HCT116 (cell line): ENCODE measurements around the gene PIK3C3. TPM values are rescaled to one million over a fixed set of nuclear protein-coding genes. Genes with fewer than 3 reads are reported as not detected.

Experiments used
- ATAC-seq: fragments of 200-7000 bp; cut with Tn5 transposase; 2 replicates; pipeline ENCODE4 v1.9.1; 2020; ENCODE audit warnings: mild to moderate bottlenecking, moderate library complexity
- BruUV-seq: library from RNA; stranded (reverse); fragments of 400-500 nt; replicated peaks from 2 replicates; lab custom pipeline; 2021; lab: Mats Ljungman, UMichigan
- CTCF ChIA-PET: fragments of 300-600 bp; sonication (Branson Sonifier 250); formaldehyde crosslinking; loops from one replicate; lab custom pipeline; 2021; ENCODE audit warnings: antibody characterized with exemption; lab: Charles Lee
- POLR2A ChIA-PET: fragments of 300-600, 350-600 bp; sonication (Branson Sonifier 250); formaldehyde crosslinking; loops from one replicate; lab custom pipeline; 2021; ENCODE audit warnings: antibody characterized with exemption; lab: Charles Lee
- RAD21 ChIA-PET, 2 experiments: fragments of 300-600 bp; sonication (Branson Sonifier 250); formaldehyde crosslinking; loops; one replicate each; lab custom pipeline; 2023; ENCODE audit warnings: low total read pairs in 2 of 2; ENCODE audit not compliant: uncharacterized antibody in 2 of 2, unreplicated experiment in 2 of 2, low non-redundant PET in 1 of 2; lab: Charles Lee
- DNase-seq: peaks from one replicate; pipeline ENCODE4 v3.0.0-alpha.2; 2010; ENCODE audit warnings: low read depth, low spot score
- H2AFZ ChIP-seq: fragments of 200-600 bp; shearing (Covaris generic), sonication (generic); 2 replicates; pipeline ENCODE4 v1.6.1; 2017; ENCODE audit warnings: low read depth, mixed run types, mixed read lengths, antibody characterized with exemption, low read length; ENCODE audit not compliant: poor library complexity, severe bottlenecking
- H3K27ac ChIP-seq: 2 replicates; pipeline ENCODE4 v1.5.1; 2012; ENCODE audit warnings: low read depth, low read length
- H3K27me3 ChIP-seq: fragments of 200-600 bp; sonication (generic); 2 replicates; pipeline ENCODE4 v1.6.1; 2016; ENCODE audit warnings: mixed run types, low read length, mixed read lengths; ENCODE audit not compliant: insufficient read depth
- H3K36me3 ChIP-seq, 2 experiments: fragments of 200-500 bp in 1 of 2; fragments of 200-600 bp in 1 of 2; sonication (Bioruptor generic) in 1 of 2; sonication (generic) in 1 of 2; 2 replicates each; pipeline versions ENCODE4 v1.5.1 to v1.6.1; 2014 to 2016; ENCODE audit warnings: low read length in 2 of 2, inconsistent platforms in 1 of 2, mixed read lengths in 1 of 2, mixed run types in 1 of 2; ENCODE audit not compliant: insufficient read depth in 2 of 2, control insufficient read depth in 1 of 2
- H3K4me1 ChIP-seq, 2 experiments: fragments of 200-600 bp in 1 of 2; sonication (generic) in 1 of 2; 2 replicates each; pipeline versions ENCODE4 v1.5.1 to v1.6.1; 2012 to 2017; ENCODE audit warnings: low read length in 2 of 2, inconsistent platforms in 1 of 2, mild to moderate bottlenecking in 1 of 2, mixed read lengths in 1 of 2, mixed run types in 1 of 2, moderate library complexity in 1 of 2; ENCODE audit not compliant: insufficient read depth in 2 of 2, control insufficient read depth in 1 of 2
- H3K4me2 ChIP-seq: fragments of 200-600 bp; sonication (generic); 2 replicates; pipeline ENCODE4 v1.6.1; 2017; ENCODE audit warnings: mixed run types, low read length, mixed read lengths
- H3K4me3 ChIP-seq, 2 experiments: fragments of 200-600 bp in 1 of 2; sonication (generic) in 1 of 2; replicated peaks in 1 of 2; 2 replicates each; pipeline ENCODE4 v1.5.1; 2011 to 2016; ENCODE audit warnings: low read length in 2 of 2, control low read depth in 1 of 2, low read depth in 1 of 2, mild to moderate bottlenecking in 1 of 2, mixed read lengths in 1 of 2, mixed run types in 1 of 2
- H3K79me2 ChIP-seq: fragments of 200-600 bp; sonication (generic); 2 replicates; pipeline ENCODE4 v1.6.1; 2017; ENCODE audit warnings: mild to moderate bottlenecking, mixed run types, low read length, moderate library complexity, mixed read lengths; ENCODE audit not compliant: insufficient read depth
- H3K9ac ChIP-seq: fragments of 200-600 bp; sonication (generic); 2 replicates; pipeline ENCODE4 v1.6.1; 2016; ENCODE audit warnings: low read length, mixed read lengths
- H3K9me2 ChIP-seq: fragments of 200-600 bp; sonication (generic), shearing (Covaris generic); 2 replicates; pipeline ENCODE4 v1.6.1; 2017; ENCODE audit warnings: mixed run types, mild to moderate bottlenecking, moderate library complexity; ENCODE audit not compliant: insufficient read depth
- H3K9me3 ChIP-seq, 2 experiments: fragments of 200-500 bp in 1 of 2; fragments of 200-600 bp in 1 of 2; sonication (Bioruptor generic) in 1 of 2; sonication (generic) in 1 of 2; 2 replicates each; pipeline ENCODE4 v1.6.1; 2014 to 2017; ENCODE audit warnings: low read length in 2 of 2, mixed read lengths in 2 of 2, inconsistent platforms in 1 of 2, low read depth in 1 of 2, mild to moderate bottlenecking in 1 of 2, mixed run types in 1 of 2, moderate library complexity in 1 of 2; ENCODE audit not compliant: control insufficient read depth in 1 of 2, insufficient read depth in 1 of 2
- H4K20me1 ChIP-seq: fragments of 200-600 bp; sonication (generic), shearing (Covaris generic); 2 replicates; pipeline ENCODE4 v1.6.1; 2017; ENCODE audit warnings: mixed run types, mild to moderate bottlenecking, moderate library complexity; ENCODE audit not compliant: insufficient read depth
- CBX3 ChIP-seq: IDR thresholded peaks from 2 replicates; pipeline ENCODE4 v1.6.1; 2012; ENCODE audit warnings: low read depth
- CEBPB ChIP-seq: IDR thresholded peaks from 2 replicates; pipeline ENCODE4 v1.6.1; 2012; ENCODE audit warnings: low read depth
- EGR1 ChIP-seq: IDR thresholded peaks from 2 replicates; pipeline ENCODE4 v1.6.1; 2012; ENCODE audit warnings: low read depth
- ELF1 ChIP-seq: IDR thresholded peaks from 2 replicates; pipeline ENCODE4 v1.6.1; 2012; ENCODE audit warnings: low read depth, borderline replicate concordance
- EZH2 ChIP-seq: fragments of 200-600 bp; sonication (generic); IDR thresholded peaks from 2 replicates; pipeline ENCODE4 v1.6.1; 2017; ENCODE audit warnings: antibody characterized with exemption, mixed run types
- FOSL1 ChIP-seq: IDR thresholded peaks from 2 replicates; pipeline ENCODE4 v1.6.1; 2012; ENCODE audit warnings: low read depth
- JUND ChIP-seq: IDR thresholded peaks from 2 replicates; pipeline ENCODE4 v1.6.1; 2012
- MAX ChIP-seq: IDR thresholded peaks from 2 replicates; pipeline ENCODE4 v1.6.1; 2012
- POLR2A ChIP-seq: IDR thresholded peaks from 2 replicates; pipeline ENCODE4 v1.7.0; 2011; ENCODE audit warnings: borderline replicate concordance; ENCODE audit not compliant: insufficient read depth, insufficient read length; ENCODE audit errors: extremely low read depth
- POLR2AphosphoS5 ChIP-seq: IDR thresholded peaks from 2 replicates; pipeline ENCODE4 v1.6.1; 2011; ENCODE audit warnings: mild to moderate bottlenecking, low read depth, low read length, moderate library complexity
- REST ChIP-seq: IDR thresholded peaks from 2 replicates; pipeline ENCODE4 v1.6.1; 2012; ENCODE audit warnings: low read depth
- SIN3A ChIP-seq: IDR thresholded peaks from 2 replicates; pipeline ENCODE4 v1.6.1; 2012; ENCODE audit warnings: low read depth
- SP1 ChIP-seq: IDR thresholded peaks from 2 replicates; pipeline ENCODE4 v1.6.1; 2012; ENCODE audit warnings: low read depth
- SRF ChIP-seq: IDR thresholded peaks from 2 replicates; pipeline ENCODE4 v1.6.1; 2012; ENCODE audit warnings: low read depth
- YY1 ChIP-seq: IDR thresholded peaks from 2 replicates; pipeline ENCODE4 v1.6.1; 2011; ENCODE audit warnings: low read length, low read depth, moderate library complexity, mild to moderate bottlenecking; ENCODE audit not compliant: insufficient replicate concordance; ENCODE audit errors: extremely low read depth
- ZFX ChIP-seq: fragments of 450-650 bp; IDR thresholded peaks from 2 replicates; pipeline ENCODE4 v1.6.1; 2017
- ZNF274 ChIP-seq: fragments of 200-500 bp; sonication (Bioruptor generic); IDR thresholded peaks from 2 replicates; pipeline ENCODE4 v1.6.1; 2014; ENCODE audit warnings: mild to moderate bottlenecking, low read depth, low read length, inconsistent platforms
- intact Hi-C: fragments of 100-400 bp; cut with micrococcal nuclease; formaldehyde crosslinking; loops from 2 replicates; pipeline ENCODE4 v1.10.0; 2022
- total RNA-seq: library from RNA; stranded (reverse); gene quantifications from one replicate; pipeline ENCODE4 v1.2.1, GENCODE V29; 2021; ENCODE audit not compliant: unreplicated experiment
- TF ChIP-seq, protein P1 (sequence below): IDR thresholded peaks from 2 replicates; pipeline ENCODE4 v1.6.1; 2012

The PIK3C3 gene
- total RNA-seq, 1 experiment from 2014 or later = 40.4 TPM

GRCh38 chr18:42094875-42095274, 139.8 kb downstream of the PIK3C3 start:
- no peak overlapping the region for H3K9ac ChIP-seq
- intact Hi-C loops = no loop called here
- TF ChIP-seq, protein P1, sequence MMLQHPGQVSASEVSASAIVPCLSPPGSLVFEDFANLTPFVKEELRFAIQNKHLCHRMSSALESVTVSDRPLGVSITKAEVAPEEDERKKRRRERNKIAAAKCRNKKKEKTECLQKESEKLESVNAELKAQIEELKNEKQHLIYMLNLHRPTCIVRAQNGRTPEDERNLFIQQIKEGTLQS = no peak
- TF ChIP-seq SP1 (no peak), ZFX (no peak), YY1 (no peak), CEBPB (no peak), MAX (no peak), ELF1 (no peak), SIN3A (no peak), FOSL1 (no peak), SRF (no peak)
- CTCF ChIA-PET = no interaction called here
- H3K4me1 ChIP-seq = no peaks in the 10 kb centered on the region
- no peaks in the 10 kb centered on the region for H3K79me2 ChIP-seq
- H2AFZ ChIP-seq = no peak overlapping the region
- H3K27ac ChIP-seq = no peak overlapping the region
- POLR2A ChIA-PET = no interaction called here
- no peaks in the 10 kb centered on the region for H4K20me1 ChIP-seq
- no peaks in the 10 kb centered on the region for H3K36me3 ChIP-seq
- no peaks in the 10 kb centered on the region for H3K27me3 ChIP-seq
- ATAC-seq = no peak
- no peak for DNase-seq
- no TSS peak for BruUV-seq
- no peak overlapping the region for H3K4me3 ChIP-seq
- H3K9me2 ChIP-seq = no peaks in the 10 kb centered on the region
- no peaks in the 10 kb centered on the region for H3K9me3 ChIP-seq
- H3K4me2 ChIP-seq = no peak overlapping the region
- RAD21 ChIA-PET = no interaction called here

GRCh38 chr18:42095732-42096377, 140.8 kb downstream of the PIK3C3 start:
- TF ChIP-seq SRF = no peak
- TF ChIP-seq SIN3A = no peak
- TF ChIP-seq EZH2 = no peak
- TF ChIP-seq POLR2A = no peak
- TF ChIP-seq JUND = no peak
- TF ChIP-seq REST = no peak
- no peak for TF ChIP-seq EGR1
- TF ChIP-seq ZNF274 = no peak
- no peak for TF ChIP-seq CBX3
- no peak for TF ChIP-seq ZFX
- no peak for TF ChIP-seq POLR2AphosphoS5
- TF ChIP-seq YY1 = no peak
- no peaks in the 10 kb centered on the region for H3K9me2 ChIP-seq
- no peak for ATAC-seq
- no peak overlapping the region for H3K4me2 ChIP-seq
- intact Hi-C loops = no loop called here
- no peaks in the 10 kb centered on the region for H3K36me3 ChIP-seq
- ChIA-PET CTCF (no interaction called here), POLR2A (no interaction called here), RAD21 (no interaction called here)
- H4K20me1 ChIP-seq = no peaks in the 10 kb centered on the region
- no peaks in the 10 kb centered on the region for H3K4me1 ChIP-seq
- H2AFZ ChIP-seq = no peak overlapping the region
- no TSS peak for BruUV-seq
- no peak overlapping the region for H3K9ac ChIP-seq
- no peak for DNase-seq
- no peaks in the 10 kb centered on the region for H3K9me3 ChIP-seq
- no peaks in the 10 kb centered on the region for H3K79me2 ChIP-seq
- H3K4me3 ChIP-seq = no peak overlapping the region
- no peak overlapping the region for H3K27ac ChIP-seq
- H3K27me3 ChIP-seq = no peaks in the 10 kb centered on the region
